HFFc6 (cell line): ENCODE measurements around the gene FAM13A. TPM values are rescaled to one million over a fixed set of nuclear protein-coding genes. Genes with fewer than 3 reads are reported as not detected.

Source experiments
- DNase-seq: peaks from one replicate; pipeline ENCODE4 v3.0.0-alpha.2; 2018
- H3K27ac Mint-ChIP-seq: 2 replicates; pipeline ENCODE4 v1.8.0; 2020; ENCODE audit warnings: mild to moderate bottlenecking, mixed read lengths
- H3K27me3 Mint-ChIP-seq: 2 replicates; pipeline ENCODE4 v1.8.0; 2021; ENCODE audit warnings: mild to moderate bottlenecking, moderate library complexity, mixed read lengths; ENCODE audit not compliant: insufficient read depth
- H3K36me3 Mint-ChIP-seq: 2 replicates; pipeline ENCODE4 v1.8.0; 2021; ENCODE audit warnings: low read depth, mixed read lengths
- H3K4me1 Mint-ChIP-seq: 2 replicates; pipeline ENCODE4 v1.8.0; 2020; ENCODE audit warnings: low read depth, mixed read lengths
- H3K4me3 Mint-ChIP-seq: 2 replicates; pipeline ENCODE4 v1.8.0; 2020; ENCODE audit warnings: mild to moderate bottlenecking, moderate library complexity, mixed read lengths
- H3K9me3 Mint-ChIP-seq: 2 replicates; pipeline ENCODE4 v1.8.0; 2020; ENCODE audit warnings: mild to moderate bottlenecking, mixed read lengths
- CTCF ChIP-seq: fragments of 200-600 bp; sonication (generic); IDR thresholded peaks from 2 replicates; pipeline ENCODE4 v1.5.0; 2021; ENCODE audit warnings: antibody characterized with exemption, mild to moderate bottlenecking
- total RNA-seq, 6 experiments: library from RNA; stranded (reverse); fragmentation: NEBNext Ultra II Directional; extraction: Animal tissue kit (Norgen Biotek cat#: 25700); gene quantifications; 2 replicates in 1 of 6; 3 replicates in 5 of 6; pipeline ENCODE4 v1.2.3, GENCODE V29; 2021

The FAM13A gene
- total RNA-seq, 6 experiments from 2014 or later: 8.0 to 11.2 (median 9.7) TPM

GRCh38 chr4:88868510-88868909 lies 188.5 kb downstream of the FAM13A start:
- H3K27ac Mint-ChIP-seq: peak overlapping the region; percentile 27; the same call in 1 of the 2 replicates
- no peak for DNase-seq
- no peaks in the 10 kb centered on the region for H3K27me3 Mint-ChIP-seq
- H3K36me3 Mint-ChIP-seq: peaks cover 6% of the 10 kb centered on the region; the same call in 1 of the 2 replicates
- H3K4me3 Mint-ChIP-seq: no peak overlapping the region
- no peaks in the 10 kb centered on the region; the same call in 1 of the 2 replicates for H3K9me3 Mint-ChIP-seq
- peaks cover 44% of the 10 kb centered on the region for H3K4me1 Mint-ChIP-seq
- TF ChIP-seq CTCF: no peak

GRCh38 chr4:88866862-88867550 lies 190.0 kb downstream of the FAM13A start:
- peaks cover 6% of the 10 kb centered on the region; the same call in 1 of the 2 replicates for H3K36me3 Mint-ChIP-seq
- H3K27me3 Mint-ChIP-seq: no peaks in the 10 kb centered on the region
- H3K4me1 Mint-ChIP-seq: peaks cover 47% of the 10 kb centered on the region
- H3K4me3 Mint-ChIP-seq: no peak overlapping the region
- DNase-seq: peak; percentile 57
- TF ChIP-seq CTCF: no peak
- no peaks in the 10 kb centered on the region; the same call in 1 of the 2 replicates for H3K9me3 Mint-ChIP-seq
- peak overlapping the region; percentile 95 for H3K27ac Mint-ChIP-seq

GRCh38 chr4:88865466-88865865 lies 191.5 kb downstream of the FAM13A start:
- TF ChIP-seq CTCF: no peak
- Mint-ChIP-seq H3K27me3 (no peaks in the 10 kb centered on the region), H3K36me3 (no peaks in the 10 kb centered on the region), H3K4me3 (no peak overlapping the region), H3K9me3 (no peaks in the 10 kb centered on the region), H3K27ac (peak overlapping the region; percentile 71), H3K4me1 (peaks cover 52% of the 10 kb centered on the region)
- DNase-seq: no peak

- peaks cover 56% of the 10 kb centered on the region for H3K4me1 Mint-ChIP-seq
- no peaks in the 10 kb centered on the region for H3K27me3 Mint-ChIP-seq
- no peaks in the 10 kb centered on the region for H3K9me3 Mint-ChIP-seq
- TF ChIP-seq CTCF: no peak
- no peaks in the 10 kb centered on the region for H3K36me3 Mint-ChIP-seq
- H3K4me3 Mint-ChIP-seq: no peak overlapping the region
- peak overlapping the region; percentile 71 for H3K27ac Mint-ChIP-seq
- DNase-seq: no peak
Measured at GRCh38 chr4:88865046-88865445, 191.9 kb downstream of the FAM13A start.

- Mint-ChIP-seq H3K4me1 (peaks cover 53% of the 10 kb centered on the region), H3K4me3 (no peak overlapping the region), H3K27me3 (no peaks in the 10 kb centered on the region), H3K9me3 (no peaks in the 10 kb centered on the region), H3K27ac (no peak overlapping the region), H3K36me3 (0 out of 2 replicates have a peak, but pooled peaks cover 4% of the 10 kb centered on the region)
- DNase-seq: no peak
- no peak for TF ChIP-seq CTCF
Measured at GRCh38 chr4:88860586-88860985, 196.4 kb downstream of the FAM13A start.
